ENCODE measurements around the gene MTHFD1L.

DNA sequence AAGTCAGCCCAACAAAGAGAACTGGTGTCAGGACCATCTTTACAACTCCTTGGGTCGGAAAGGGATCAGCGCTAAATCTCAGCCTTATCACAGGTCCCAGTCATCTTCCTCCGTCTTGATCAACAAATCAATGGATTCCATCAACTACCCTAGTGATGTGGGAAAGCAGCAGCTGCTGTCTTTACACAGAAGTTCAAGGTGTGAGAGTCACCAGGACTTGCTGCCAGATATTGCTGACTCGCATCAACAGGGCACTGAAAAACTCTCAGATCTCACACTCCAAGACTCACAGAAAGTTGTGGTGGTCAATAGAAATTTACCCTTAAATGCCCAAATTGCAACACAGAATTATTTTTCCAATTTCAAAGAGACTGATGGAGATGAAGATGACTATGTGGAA lies 25.3 kb upstream of the MTHFD1L start:
- TF ChIP-seq, protein P1, sequence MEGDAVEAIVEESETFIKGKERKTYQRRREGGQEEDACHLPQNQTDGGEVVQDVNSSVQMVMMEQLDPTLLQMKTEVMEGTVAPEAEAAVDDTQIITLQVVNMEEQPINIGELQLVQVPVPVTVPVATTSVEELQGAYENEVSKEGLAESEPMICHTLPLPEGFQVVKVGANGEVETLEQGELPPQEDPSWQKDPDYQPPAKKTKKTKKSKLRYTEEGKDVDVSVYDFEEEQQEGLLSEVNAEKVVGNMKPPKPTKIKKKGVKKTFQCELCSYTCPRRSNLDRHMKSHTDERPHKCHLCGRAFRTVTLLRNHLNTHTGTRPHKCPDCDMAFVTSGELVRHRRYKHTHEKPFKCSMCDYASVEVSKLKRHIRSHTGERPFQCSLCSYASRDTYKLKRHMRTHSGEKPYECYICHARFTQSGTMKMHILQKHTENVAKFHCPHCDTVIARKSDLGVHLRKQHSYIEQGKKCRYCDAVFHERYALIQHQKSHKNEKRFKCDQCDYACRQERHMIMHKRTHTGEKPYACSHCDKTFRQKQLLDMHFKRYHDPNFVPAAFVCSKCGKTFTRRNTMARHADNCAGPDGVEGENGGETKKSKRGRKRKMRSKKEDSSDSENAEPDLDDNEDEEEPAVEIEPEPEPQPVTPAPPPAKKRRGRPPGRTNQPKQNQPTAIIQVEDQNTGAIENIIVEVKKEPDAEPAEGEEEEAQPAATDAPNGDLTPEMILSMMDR (IDR thresholded peaks at IDR 0.05) = no peak
- TF ChIP-seq POLR2AphosphoS5 (IDR thresholded peaks at IDR 0.05) (no peak), EP300 (IDR thresholded peaks at IDR 0.05) (no peak)
